H1 (cell line): ENCODE data around the gene MCM3AP. TPM values are rescaled to one million over a fixed set of nuclear protein-coding genes. Genes with fewer than 3 reads are reported as not detected.

Experiments
- CTCF ChIA-PET: fragments of 300-600 bp; sonication (Branson Sonifier 250); formaldehyde crosslinking; loops from one replicate; lab custom pipeline; 2021; ENCODE audit not compliant: partially characterized antibody; lab: Charles Lee
- POLR2A ChIA-PET: fragments of 300-600 bp; sonication (Branson Sonifier 250); formaldehyde crosslinking; loops from one replicate; lab custom pipeline; 2021; ENCODE audit warnings: inconsistent platforms; ENCODE audit not compliant: partially characterized antibody; lab: Charles Lee
- DNase-seq, 2 experiments: peaks; one replicate each; pipeline versions ENCODE4 v3.0.0 to v3.0.0-alpha.2; 2010 to 2022; ENCODE audit warnings: low spot score in 2 of 2, low read depth in 1 of 2, mixed read lengths in 1 of 2
- FAIRE-seq: peaks from 2 replicates; lab custom pipeline; 2011; peaks lifted over from hg19 to GRCh38; lab: Jason Lieb, UNC
- H2AFZ ChIP-seq: 2 replicates; pipeline ENCODE4 v1.8.1; 2012; ENCODE audit warnings: low read length, inconsistent platforms
- H2AK5ac ChIP-seq: 2 replicates; pipeline ENCODE4 v1.6.1; 2013; ENCODE audit warnings: low read depth, low read length
- H2BK120ac ChIP-seq: replicated peaks from 2 replicates; pipeline ENCODE3; 2013; ENCODE audit warnings: low read depth, low read length, inconsistent platforms
- H2BK12ac ChIP-seq: 2 replicates; pipeline ENCODE4 v1.6.1; 2013; ENCODE audit warnings: low read depth, low read length
- H2BK15ac ChIP-seq: 2 replicates; pipeline ENCODE4 v1.6.1; 2013; ENCODE audit warnings: low read length
- H2BK20ac ChIP-seq: 2 replicates; pipeline ENCODE4 v1.6.1; 2013; ENCODE audit warnings: low read length
- H2BK5ac ChIP-seq: 2 replicates; pipeline ENCODE4 v1.6.1; 2013; ENCODE audit warnings: low read depth, low read length
- H3K14ac ChIP-seq: 2 replicates; pipeline ENCODE4 v1.6.1; 2013; ENCODE audit warnings: inconsistent platforms; ENCODE audit not compliant: insufficient read length
- H3K18ac ChIP-seq: 2 replicates; pipeline ENCODE4 v1.6.1; 2013; ENCODE audit warnings: low read length; ENCODE audit errors: extremely low read depth
- H3K23ac ChIP-seq: 2 replicates; pipeline ENCODE4 v1.6.1; 2013; ENCODE audit warnings: inconsistent platforms; ENCODE audit not compliant: insufficient read length
- H3K23me2 ChIP-seq: 2 replicates; pipeline ENCODE4 v1.6.1; 2013; ENCODE audit warnings: low read depth, low read length
- H3K27ac ChIP-seq: 2 replicates; pipeline ENCODE4 v1.6.1; 2011; ENCODE audit warnings: low read depth, low read length, inconsistent platforms
- H3K27me3 ChIP-seq, 4 experiments: replicated peaks in 1 of 4; 1 replicate in 1 of 4; 2 replicates in 3 of 4; pipeline versions ENCODE4 v1.6.1 to v1.8.1; 2011 to 2013; ENCODE audit warnings: low read length in 3 of 4, mild to moderate bottlenecking in 3 of 4, inconsistent platforms in 2 of 4, mixed read lengths in 2 of 4, moderate library complexity in 1 of 4; ENCODE audit not compliant: control insufficient read depth in 3 of 4, insufficient read depth in 3 of 4; ENCODE audit errors: extremely low read depth in 1 of 4
- H3K36me3 ChIP-seq, 4 experiments: 2 replicates each; pipeline versions ENCODE4 v1.6.1 to v1.8.1; 2011 to 2013; ENCODE audit warnings: mild to moderate bottlenecking in 4 of 4, low read length in 3 of 4, moderate library complexity in 2 of 4, control low read depth in 1 of 4, inconsistent platforms in 1 of 4; ENCODE audit not compliant: insufficient read depth in 4 of 4, control insufficient read depth in 2 of 4
- H3K4ac ChIP-seq: replicated peaks from 2 replicates; pipeline ENCODE3; 2013; ENCODE audit warnings: low read length, low read depth, mixed read lengths, inconsistent platforms; ENCODE audit not compliant: insufficient read length
- H3K4me1 ChIP-seq, 4 experiments: replicated peaks in 1 of 4; 1 replicate in 1 of 4; 2 replicates in 3 of 4; pipeline versions ENCODE4 v1.6.1 to v1.8.1; 2011 to 2013; ENCODE audit warnings: low read length in 3 of 4, inconsistent platforms in 2 of 4, mixed read lengths in 1 of 4; ENCODE audit not compliant: insufficient read depth in 4 of 4, control insufficient read depth in 3 of 4
- H3K4me2 ChIP-seq, 2 experiments: 2 replicates each; pipeline versions ENCODE4 v1.6.1 to v1.8.1; 2011 to 2013; ENCODE audit warnings: low read depth in 2 of 2, low read length in 2 of 2, control low read depth in 1 of 2, inconsistent platforms in 1 of 2, mild to moderate bottlenecking in 1 of 2; ENCODE audit not compliant: insufficient read depth in 1 of 2
- H3K4me3 ChIP-seq, 4 experiments: fragments of 200-600, 300-600 bp in 1 of 4; sonication (generic), shearing (Covaris generic), sonication (Bioruptor Twin) in 1 of 4; 2 replicates each; pipeline versions ENCODE4 v1.5.1 to v1.8.1; 2011 to 2016; ENCODE audit warnings: low read length in 4 of 4, low read depth in 3 of 4, control low read depth in 2 of 4, inconsistent platforms in 2 of 4, mild to moderate bottlenecking in 2 of 4, mixed read lengths in 1 of 4, moderate library complexity in 1 of 4; ENCODE audit not compliant: insufficient read depth in 2 of 4; ENCODE audit errors: extremely low read depth in 1 of 4
- H3K56ac ChIP-seq: replicated peaks from 2 replicates; pipeline ENCODE3; 2013; ENCODE audit warnings: low read depth, mild to moderate bottlenecking, mixed read lengths, low read length, inconsistent platforms; ENCODE audit not compliant: insufficient read length
- H3K79me1 ChIP-seq: 2 replicates; pipeline ENCODE4 v1.6.1; 2013; ENCODE audit warnings: low read depth, low read length, control low read depth
- H3K79me2 ChIP-seq, 2 experiments: 2 replicates each; pipeline versions ENCODE4 v1.6.1 to v1.8.1; 2012 to 2013; ENCODE audit warnings: low read length in 2 of 2, mild to moderate bottlenecking in 2 of 2, inconsistent platforms in 1 of 2; ENCODE audit not compliant: insufficient read depth in 2 of 2, control insufficient read depth in 1 of 2
- H3K9ac ChIP-seq, 4 experiments: replicated peaks in 1 of 4; 1 replicate in 1 of 4; 2 replicates in 3 of 4; pipeline versions ENCODE4 v1.6.1 to v1.8.1; 2011 to 2013; ENCODE audit warnings: low read depth in 3 of 4, low read length in 3 of 4, control low read depth in 2 of 4, mild to moderate bottlenecking in 2 of 4, moderate library complexity in 2 of 4, inconsistent platforms in 1 of 4; ENCODE audit errors: extremely low read depth in 1 of 4
- H3K9me3 ChIP-seq, 2 experiments: 2 replicates each; pipeline versions ENCODE4 v1.6.1 to v1.8.1; 2012 to 2013; ENCODE audit warnings: mild to moderate bottlenecking in 2 of 2, moderate library complexity in 2 of 2, control low read depth in 1 of 2, inconsistent platforms in 1 of 2, low read depth in 1 of 2, low read length in 1 of 2, mixed read lengths in 1 of 2; ENCODE audit not compliant: insufficient read depth in 2 of 2
- H4K20me1 ChIP-seq, 2 experiments: replicated peaks in 1 of 2; 2 replicates each; pipeline versions ENCODE3 to v1.8.1; 2011 to 2013; ENCODE audit warnings: inconsistent platforms in 2 of 2, low read length in 2 of 2, mild to moderate bottlenecking in 1 of 2; ENCODE audit not compliant: insufficient read depth in 2 of 2, control insufficient read depth in 1 of 2
- H4K5ac ChIP-seq: 2 replicates; pipeline ENCODE4 v1.6.1; 2013; ENCODE audit warnings: low read length, low read depth, mixed read lengths, inconsistent platforms; ENCODE audit not compliant: insufficient read length
- H4K8ac ChIP-seq: 2 replicates; pipeline ENCODE4 v1.8.0; 2013; ENCODE audit warnings: mild to moderate bottlenecking, moderate library complexity, low read length, inconsistent platforms; ENCODE audit not compliant: insufficient read depth; ENCODE audit errors: extremely low read depth
- H4K91ac ChIP-seq: replicated peaks from 2 replicates; pipeline ENCODE3; 2013; ENCODE audit warnings: low read length, mixed read lengths, inconsistent platforms; ENCODE audit not compliant: insufficient read length
- POLR2AphosphoS5 ChIP-seq: IDR thresholded peaks from 2 replicates; pipeline ENCODE4 v1.6.1; 2011; ENCODE audit warnings: low read depth, low read length
- SP1 ChIP-seq: IDR thresholded peaks from 2 replicates; pipeline ENCODE4 v1.6.1; 2011; ENCODE audit warnings: low read depth, low read length
- WGBS, 2 experiments: shearing (Covaris generic) in 1 of 2; methylation state at CpG; one replicate each; pipeline versions ENCODE4 v1.1.6 to v1.1.7; 2013 to 2015; ENCODE audit warnings: low lambda C conversion rate in 2 of 2, mixed read lengths in 2 of 2, inconsistent platforms in 1 of 2, low coverage in 1 of 2, missing lambda C conversion rate in 1 of 2; ENCODE audit not compliant: insufficient replicate concordance in 2 of 2, insufficient coverage in 1 of 2, insufficient read length in 1 of 2; ENCODE audit errors: extremely low coverage in 1 of 2, missing lambda C conversion rate in 1 of 2; 5-methylcytosine and 5-hydroxymethylcytosine counted together
- polyA plus RNA-seq, 7 experiments: library from polyadenylated mRNA; depleted of rRNA in 3 of 7; stranded (reverse) in 5 of 7; unstranded in 2 of 7; fragments of >200 nt in 5 of 7; fragments of 200-250 nt in 2 of 7; gene quantifications; 1 replicate in 5 of 7; 2 replicates in 1 of 7; 4 replicates in 1 of 7; pipeline versions ENCODE4 v1.2.1 to v1.2.3, GENCODE V29; 2011 to 2013; ENCODE audit warnings: missing spikeins in 2 of 7, mixed read lengths in 2 of 7
- total RNA-seq: library from RNA; stranded (reverse); fragmentation: NEBNext Ultra II Directional; extraction: Animal tissue kit (Norgen Biotek cat#: 25700); gene quantifications from 2 replicates; pipeline ENCODE4 v1.2.1, GENCODE V29; 2021
- TF ChIP-seq, protein P1 (sequence below): IDR thresholded peaks from 2 replicates; pipeline ENCODE4 v1.6.1; 2012; ENCODE audit warnings: inconsistent platforms

MCM3AP gene
- total and polyA plus RNA-seq, 2 of the 8 experiments (the other 6 are each of a cell fraction or from before 2014, with no cell fraction given) = 37.2 to 119 TPM

DNA sequence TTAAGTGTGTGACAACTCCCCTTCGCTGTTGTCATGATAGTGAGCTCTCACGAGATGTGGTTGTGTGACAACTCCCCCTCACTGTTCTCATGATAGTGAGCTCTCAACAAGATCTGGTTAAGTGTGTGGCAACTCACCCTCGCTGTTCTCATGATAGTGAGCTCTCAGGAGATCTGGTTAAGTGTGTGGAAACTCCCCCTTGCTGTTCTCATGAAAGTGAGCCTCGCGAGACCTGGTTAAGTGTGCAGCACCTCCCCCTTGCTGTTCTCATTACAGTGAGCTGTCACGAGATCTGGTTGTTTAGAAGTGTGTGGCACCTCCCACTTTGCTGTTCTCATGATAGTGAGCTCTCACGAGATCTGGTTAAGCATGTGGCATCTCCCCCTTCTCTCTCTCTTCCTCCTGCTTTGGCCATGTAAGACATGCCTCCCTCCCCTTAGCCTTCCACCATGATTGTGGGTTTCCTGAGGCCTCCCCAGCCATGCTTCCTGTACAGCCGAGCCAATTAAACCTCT, 31.7 kb downstream of the MCM3AP start:
- peaks cover 19 to 94% (median 60%) of the 10 kb centered on the region in 4 experiments for H3K36me3 ChIP-seq
- H3K27ac ChIP-seq = no peak overlapping the region
- no peak overlapping the region for H3K14ac ChIP-seq
- H2BK120ac ChIP-seq = no peak overlapping the region
- 93% methylated on average over 8 of the region's 8 CpGs; no CpG with 5 or more reads in 1 of the 2 experiments for WGBS, 2 experiments
- ChIA-PET POLR2A (interaction anchor here (1.0 to 1.7 kb wide), 4 partner anchors 10 to 27 kb away, joined by 3 to 9 read pairs (median 4); no protein-coding TSS in a partner anchor), CTCF (interaction anchor here (0.9 to 2.0 kb wide), 6 partner anchors 23 to 107 kb away, joined by 3 to 5 read pairs (median 3); no protein-coding TSS in a partner anchor)
- H4K20me1 ChIP-seq = peaks cover 5 to 9% of the 10 kb centered on the region in 2 experiments
- H3K9ac ChIP-seq = no peak overlapping the region
- H2BK20ac ChIP-seq = no peak overlapping the region
- H3K23me2 ChIP-seq = no peaks in the 10 kb centered on the region
- H3K27me3 ChIP-seq = no peaks in the 10 kb centered on the region
- DNase-seq (no peak), FAIRE-seq (no peak)
- H3K79me1 ChIP-seq = no peaks in the 10 kb centered on the region
- no peak overlapping the region for H3K18ac ChIP-seq
- no peak overlapping the region for H3K23ac ChIP-seq
- H3K4me3 ChIP-seq = no peak overlapping the region
- H2AFZ ChIP-seq = no peak overlapping the region
- H2BK5ac ChIP-seq = no peak overlapping the region
- H2BK15ac ChIP-seq = no peak overlapping the region
- H4K8ac ChIP-seq = no peak overlapping the region
- H3K4ac ChIP-seq = no peak overlapping the region
- H3K4me1 ChIP-seq = no peaks in the 10 kb centered on the region
- no peak overlapping the region for H2AK5ac ChIP-seq
- no peak overlapping the region for H3K4me2 ChIP-seq
- no peak overlapping the region for H2BK12ac ChIP-seq
- H3K79me2 ChIP-seq = no peaks in the 10 kb centered on the region
- H3K9me3 ChIP-seq = no peaks in the 10 kb centered on the region
- H4K91ac ChIP-seq = no peak overlapping the region
- no peak overlapping the region for H3K56ac ChIP-seq
- TF ChIP-seq, protein P1, sequence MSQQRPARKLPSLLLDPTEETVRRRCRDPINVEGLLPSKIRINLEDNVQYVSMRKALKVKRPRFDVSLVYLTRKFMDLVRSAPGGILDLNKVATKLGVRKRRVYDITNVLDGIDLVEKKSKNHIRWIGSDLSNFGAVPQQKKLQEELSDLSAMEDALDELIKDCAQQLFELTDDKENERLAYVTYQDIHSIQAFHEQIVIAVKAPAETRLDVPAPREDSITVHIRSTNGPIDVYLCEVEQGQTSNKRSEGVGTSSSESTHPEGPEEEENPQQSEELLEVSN = no peak
- TF ChIP-seq SP1 (no peak), POLR2AphosphoS5 (0 out of 2 replicates have a peak, but pooled peaks have one; percentile 21)
- H4K5ac ChIP-seq = no peak overlapping the region
